GM12878 (cell line): Measurements from ENCODE around the gene LDLRAD3. TPM values are rescaled to one million over a fixed set of nuclear protein-coding genes. Genes with fewer than 3 reads are reported as not detected.

Source experiments
- ATAC-seq: fragments of 200-7000 bp; cut with Tn5 transposase; 3 replicates; pipeline ENCODE4 v1.9.1; 2020; ENCODE audit warnings: mild to moderate bottlenecking, moderate library complexity
- BruUV-seq: library from RNA; stranded (reverse); fragments of 400-500 nt; replicated peaks from 2 replicates; lab custom pipeline; 2021; lab: Mats Ljungman, UMichigan
- CTCF ChIA-PET: fragments of 300-600 bp; sonication (Branson Sonifier 250); formaldehyde crosslinking; extraction: SDS; loops from one replicate; lab custom pipeline; 2021; ENCODE audit warnings: inconsistent platforms; lab: Yijun Ruan, JAX
- POLR2A ChIA-PET: fragments of 350-600 bp; formaldehyde crosslinking; extraction: SDS; loops from one replicate; lab custom pipeline; 2021; ENCODE audit warnings: inconsistent platforms; lab: Charles Lee
- RAD21 ChIA-PET: fragments of 300-600 bp; sonication (Branson Sonifier 250); formaldehyde crosslinking; loops from one replicate; lab custom pipeline; 2023; ENCODE audit warnings: antibody characterized with exemption; ENCODE audit not compliant: unreplicated experiment; lab: Charles Lee
- SMC1A ChIA-PET: fragments of 300-600 bp; sonication (Branson Sonifier 250); formaldehyde crosslinking; loops from one replicate; lab custom pipeline; 2023; ENCODE audit not compliant: unreplicated experiment, uncharacterized antibody; lab: Charles Lee
- DNase-seq: peaks from one replicate; pipeline ENCODE4 v3.0.0-alpha.2; 2011; ENCODE audit warnings: low read depth, low spot score
- FAIRE-seq: peaks from 3 replicates; lab custom pipeline; 2011; peaks lifted over from hg19 to GRCh38; lab: Jason Lieb, UNC
- H2AFZ ChIP-seq: 2 replicates; pipeline ENCODE4 v1.6.0; 2011; ENCODE audit warnings: low read depth, low read length, control low read depth; ENCODE audit not compliant: control insufficient read depth
- H3K27ac ChIP-seq: 2 replicates; pipeline ENCODE4 v1.5.1; 2011; ENCODE audit warnings: control low read depth; ENCODE audit not compliant: control insufficient read depth, insufficient read depth
- H3K27me3 ChIP-seq, 2 experiments: replicated peaks in 1 of 2; 2 replicates each; pipeline versions ENCODE4 v1.6.0 to v1.6.1; 2011; ENCODE audit warnings: low read length in 1 of 2; ENCODE audit not compliant: control insufficient read depth in 2 of 2, insufficient read depth in 2 of 2
- H3K36me3 ChIP-seq, 2 experiments: 2 replicates each; pipeline ENCODE4 v1.5.1; 2011; ENCODE audit warnings: low read length in 1 of 2; ENCODE audit not compliant: control insufficient read depth in 2 of 2, insufficient read depth in 2 of 2
- H3K4me1 ChIP-seq: 2 replicates; pipeline ENCODE4 v1.6.1; 2011; ENCODE audit warnings: mild to moderate bottlenecking, low read length, moderate library complexity, mixed read lengths; ENCODE audit not compliant: control insufficient read depth, insufficient read depth
- H3K4me2 ChIP-seq: 2 replicates; pipeline ENCODE4 v1.6.0; 2011; ENCODE audit warnings: control low read depth; ENCODE audit not compliant: control insufficient read depth, insufficient read depth
- H3K4me3 ChIP-seq: fragments of 200-600 bp; sonication (generic); 2 replicates; pipeline ENCODE4 v1.5.1; 2016
- H3K79me2 ChIP-seq: 2 replicates; pipeline ENCODE4 v1.6.0; 2011; ENCODE audit warnings: low read length; ENCODE audit not compliant: control insufficient read depth, insufficient read depth
- H3K9ac ChIP-seq: 2 replicates; pipeline ENCODE4 v1.8.0; 2011; ENCODE audit warnings: low read length, control low read depth, mixed read lengths; ENCODE audit not compliant: control insufficient read depth, insufficient read depth
- H3K9me3 ChIP-seq: replicated peaks from 3 replicates; pipeline ENCODE4 v1.5.1; 2011; ENCODE audit warnings: mild to moderate bottlenecking, low read length; ENCODE audit not compliant: control insufficient read depth, insufficient read depth
- H4K20me1 ChIP-seq: 2 replicates; pipeline ENCODE4 v1.6.0; 2011; ENCODE audit not compliant: control insufficient read depth, insufficient read depth
- ETV6 ChIP-seq, 2 experiments: fragments of 450-650 bp in 1 of 2; IDR thresholded peaks in 1 of 2; conservative IDR thresholded peaks in 1 of 2; 2 replicates each; pipeline ENCODE4 v1.6.1; 2014; ENCODE audit warnings: antibody characterized with exemption in 1 of 2, borderline replicate concordance in 1 of 2, low read depth in 1 of 2, mild to moderate bottlenecking in 1 of 2, moderate library complexity in 1 of 2
- IRF3 ChIP-seq: fragments of 450-650 bp; IDR thresholded peaks from 2 replicates; pipeline ENCODE4 v1.6.1; 2014; ENCODE audit warnings: mild to moderate bottlenecking
- IRF5 ChIP-seq: fragments of 450-650 bp; IDR thresholded peaks from 2 replicates; pipeline ENCODE4 v1.6.1; 2017; ENCODE audit warnings: borderline replicate concordance
- KDM1A ChIP-seq: fragments of 200-600 bp; sonication (generic); IDR thresholded peaks from 2 replicates; pipeline ENCODE4 v1.6.1; 2016; ENCODE audit warnings: borderline replicate concordance
- LARP7 ChIP-seq: fragments of 450-650 bp; IDR thresholded peaks from 2 replicates; pipeline ENCODE4 v1.6.1; 2017; ENCODE audit warnings: mild to moderate bottlenecking
- RAD51 ChIP-seq: fragments of 450-650 bp; IDR thresholded peaks from 2 replicates; pipeline ENCODE4 v1.6.1; 2016; ENCODE audit warnings: moderate library complexity, mild to moderate bottlenecking, inconsistent platforms
- RCOR1 ChIP-seq: conservative IDR thresholded peaks from 2 replicates; pipeline ENCODE4 v1.6.1; 2012; ENCODE audit warnings: low read depth, low read length, improper control_type of control experiment
- RELA ChIP-seq: fragments of 450-650 bp; IDR thresholded peaks from 2 replicates; pipeline ENCODE4 v1.8.0; 2014; ENCODE audit warnings: borderline replicate concordance; ENCODE audit not compliant: partially characterized antibody
- RUNX3 ChIP-seq: IDR thresholded peaks from 2 replicates; pipeline ENCODE4 v1.6.1; 2012; ENCODE audit warnings: low read length, inconsistent platforms
- SP1 ChIP-seq: IDR thresholded peaks from one replicate; pipeline ENCODE4 v1.6.1; 2011; ENCODE audit warnings: low read depth, low read length
- STAT1 ChIP-seq: fragments of 450-650 bp; conservative IDR thresholded peaks from 2 replicates; pipeline ENCODE4 v1.6.1; 2014; ENCODE audit warnings: antibody characterized with exemption, mild to moderate bottlenecking
- STAT3 ChIP-seq: IDR thresholded peaks from 2 replicates; pipeline ENCODE4 v1.6.1; 2011; ENCODE audit warnings: low read depth, low read length, improper control_type of control experiment
- SUPT20H ChIP-seq: IDR thresholded peaks from 2 replicates; pipeline ENCODE4 v1.6.1; 2011; ENCODE audit warnings: low read depth, mild to moderate bottlenecking, low read length, moderate library complexity, borderline replicate concordance; ENCODE audit not compliant: control insufficient read depth
- YBX1 ChIP-seq: fragments of 450-650 bp; IDR thresholded peaks from 2 replicates; pipeline ENCODE4 v1.6.1; 2016; ENCODE audit warnings: antibody characterized with exemption
- ZNF217 ChIP-seq: fragments of 450-650 bp; IDR thresholded peaks from 2 replicates; pipeline ENCODE4 v1.6.1; 2017; ENCODE audit warnings: antibody characterized with exemption, mild to moderate bottlenecking
- WGBS: methylation state at CpG from one replicate; pipeline ENCODE4 v1.1.6; 2016; ENCODE audit warnings: low lambda C conversion rate; ENCODE audit not compliant: insufficient replicate concordance, insufficient coverage; ENCODE audit errors: missing lambda C conversion rate; 5-methylcytosine and 5-hydroxymethylcytosine counted together
- in situ Hi-C: fragments of 300-500 bp; cut with MboI; formaldehyde crosslinking; loops from 9 replicates; pipeline ENCODE4 v1.14.3; 2018; ENCODE audit warnings: mixed read lengths
- intact Hi-C: fragments of 100-400 bp; cut with micrococcal nuclease; formaldehyde crosslinking; loops from one replicate; pipeline ENCODE4 v1.14.2; 2022; ENCODE audit not compliant: unreplicated experiment
- polyA plus RNA-seq, 11 experiments: library from polyadenylated mRNA; depleted of rRNA in 4 of 11; unstranded in 6 of 11; stranded (reverse) in 5 of 11; fragments of >200 nt; fragmentation: Nextera tagmentation in 4 of 11; fragmentation: Illumina TruSeq in 1 of 11; extraction: Ambion mirVana in 4 of 11; extraction: Trizol in 1 of 11; gene quantifications; 1 replicate in 1 of 11; 2 replicates in 10 of 11; pipeline versions ENCODE4 v1.2.1 to v1.2.3, GENCODE V29; 2011 to 2016; ENCODE audit warnings: inconsistent platforms in 2 of 11, missing spikeins in 2 of 11, low read depth in 1 of 11
- total RNA-seq, 4 experiments: library from RNA; depleted of rRNA in 3 of 4; stranded (reverse); fragments of >200 nt in 3 of 4; fragmentation: Illumina TruSeq in 1 of 4; extraction: Trizol in 1 of 4; gene quantifications; 2 replicates each; pipeline versions ENCODE4 v1.2.1 to v1.2.3, GENCODE V29; 2013 to 2021
- TF ChIP-seq, protein P1 (sequence below): fragments of 450-650 bp; IDR thresholded peaks from 2 replicates; pipeline ENCODE4 v1.6.1; 2016; ENCODE audit warnings: mild to moderate bottlenecking
- TF ChIP-seq, protein P2 (sequence below): fragments of 450-650 bp; IDR thresholded peaks from 2 replicates; pipeline ENCODE4 v1.6.1; 2017; ENCODE audit warnings: antibody characterized with exemption, mild to moderate bottlenecking, moderate library complexity

LDLRAD3 gene
- total and polyA plus RNA-seq, 10 of the 15 experiments (the other 5 are each of a cell fraction or from before 2014, with no cell fraction given), result 2.5 to 17.2 (median 10.7) TPM

DNA sequence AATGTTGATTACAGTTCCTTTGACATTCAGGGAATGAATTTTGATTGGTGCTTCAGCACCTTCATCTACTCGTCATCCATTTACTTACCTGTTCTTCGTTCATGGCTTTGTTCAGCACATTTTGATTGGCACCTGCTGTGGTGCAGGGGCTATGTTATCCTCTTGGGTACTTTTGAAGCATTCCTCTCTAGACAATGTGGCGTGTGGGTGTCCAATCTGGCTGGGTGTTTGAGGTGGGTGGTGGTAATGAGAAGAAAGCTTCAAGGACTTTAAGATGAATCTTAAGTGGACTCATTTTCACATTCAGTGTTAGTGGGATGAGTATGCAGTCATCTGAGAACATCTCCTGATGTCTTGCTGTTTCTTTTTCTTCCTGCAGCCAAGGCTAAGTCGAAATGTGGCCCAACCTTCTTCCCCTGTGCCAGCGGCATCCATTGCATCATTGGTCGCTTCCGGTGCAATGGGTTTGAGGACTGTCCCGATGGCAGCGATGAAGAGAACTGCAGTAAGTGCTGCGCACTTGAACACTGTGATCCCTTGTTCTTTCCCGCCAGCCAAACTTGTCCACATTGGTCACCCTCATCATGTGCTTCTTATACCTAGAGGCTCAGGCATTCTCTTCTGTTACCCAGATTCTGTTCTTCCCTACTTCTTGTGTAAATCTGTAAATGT is 137.5 kb downstream of the LDLRAD3 start (continued):
- TF ChIP-seq, protein P1, sequence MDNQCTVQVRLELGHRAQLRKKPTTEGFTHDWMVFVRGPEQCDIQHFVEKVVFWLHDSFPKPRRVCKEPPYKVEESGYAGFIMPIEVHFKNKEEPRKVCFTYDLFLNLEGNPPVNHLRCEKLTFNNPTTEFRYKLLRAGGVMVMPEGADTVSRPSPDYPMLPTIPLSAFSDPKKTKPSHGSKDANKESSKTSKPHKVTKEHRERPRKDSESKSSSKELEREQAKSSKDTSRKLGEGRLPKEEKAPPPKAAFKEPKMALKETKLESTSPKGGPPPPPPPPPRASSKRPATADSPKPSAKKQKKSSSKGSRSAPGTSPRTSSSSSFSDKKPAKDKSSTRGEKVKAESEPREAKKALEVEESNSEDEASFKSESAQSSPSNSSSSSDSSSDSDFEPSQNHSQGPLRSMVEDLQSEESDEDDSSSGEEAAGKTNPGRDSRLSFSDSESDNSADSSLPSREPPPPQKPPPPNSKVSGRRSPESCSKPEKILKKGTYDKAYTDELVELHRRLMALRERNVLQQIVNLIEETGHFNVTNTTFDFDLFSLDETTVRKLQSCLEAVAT, result no peak
- TF ChIP-seq LARP7, result no peak

- no peak for FAIRE-seq
- 40% methylated on average over 6 of the region's 6 CpGs for WGBS
- no peak for ATAC-seq
- ChIA-PET POLR2A (no interaction called here), CTCF (interaction anchor here (0.7 kb wide), 1 partner anchor 1070 kb away, joined by 3 read pairs; no protein-coding TSS in a partner anchor), RAD21 (no interaction called here), SMC1A (interaction anchor here (2.4 kb wide), 1 partner anchor 10 kb away, joined by 13 read pairs; no protein-coding TSS in a partner anchor)
- in situ Hi-C loops (no loop called here), intact Hi-C loops (no loop called here)
- no peak overlapping the region for H3K27ac ChIP-seq
- H3K79me2 ChIP-seq, result no peaks in the 10 kb centered on the region
- H2AFZ ChIP-seq, result no peak overlapping the region
- no peaks in the 10 kb centered on the region for H3K9me3 ChIP-seq
- H3K4me1 ChIP-seq, result no peaks in the 10 kb centered on the region; the same call in 1 of the 2 replicates
- no peaks in the 10 kb centered on the region for H4K20me1 ChIP-seq
- no peak overlapping the region for H3K4me2 ChIP-seq
- no TSS peak for BruUV-seq
- DNase-seq, result no peak
- H3K27me3 ChIP-seq, result no peaks in the 10 kb centered on the region
- no peak overlapping the region for H3K9ac ChIP-seq
- H3K4me3 ChIP-seq, result no peak overlapping the region
- no peaks in the 10 kb centered on the region for H3K36me3 ChIP-seq
- TF ChIP-seq IRF3, result no peak
- TF ChIP-seq YBX1, result no peak
- TF ChIP-seq STAT3, result no peak
- no peak for TF ChIP-seq IRF5
- TF ChIP-seq RUNX3, result no peak
- no peak for TF ChIP-seq RAD51
- TF ChIP-seq, protein P2, sequence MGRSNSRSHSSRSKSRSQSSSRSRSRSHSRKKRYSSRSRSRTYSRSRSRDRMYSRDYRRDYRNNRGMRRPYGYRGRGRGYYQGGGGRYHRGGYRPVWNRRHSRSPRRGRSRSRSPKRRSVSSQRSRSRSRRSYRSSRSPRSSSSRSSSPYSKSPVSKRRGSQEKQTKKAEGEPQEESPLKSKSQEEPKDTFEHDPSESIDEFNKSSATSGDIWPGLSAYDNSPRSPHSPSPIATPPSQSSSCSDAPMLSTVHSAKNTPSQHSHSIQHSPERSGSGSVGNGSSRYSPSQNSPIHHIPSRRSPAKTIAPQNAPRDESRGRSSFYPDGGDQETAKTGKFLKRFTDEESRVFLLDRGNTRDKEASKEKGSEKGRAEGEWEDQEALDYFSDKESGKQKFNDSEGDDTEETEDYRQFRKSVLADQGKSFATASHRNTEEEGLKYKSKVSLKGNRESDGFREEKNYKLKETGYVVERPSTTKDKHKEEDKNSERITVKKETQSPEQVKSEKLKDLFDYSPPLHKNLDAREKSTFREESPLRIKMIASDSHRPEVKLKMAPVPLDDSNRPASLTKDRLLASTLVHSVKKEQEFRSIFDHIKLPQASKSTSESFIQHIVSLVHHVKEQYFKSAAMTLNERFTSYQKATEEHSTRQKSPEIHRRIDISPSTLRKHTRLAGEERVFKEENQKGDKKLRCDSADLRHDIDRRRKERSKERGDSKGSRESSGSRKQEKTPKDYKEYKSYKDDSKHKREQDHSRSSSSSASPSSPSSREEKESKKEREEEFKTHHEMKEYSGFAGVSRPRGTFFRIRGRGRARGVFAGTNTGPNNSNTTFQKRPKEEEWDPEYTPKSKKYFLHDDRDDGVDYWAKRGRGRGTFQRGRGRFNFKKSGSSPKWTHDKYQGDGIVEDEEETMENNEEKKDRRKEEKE, result no peak
- no peak for TF ChIP-seq RCOR1
- no peak for TF ChIP-seq SUPT20H
- no peak for TF ChIP-seq RELA
- TF ChIP-seq STAT1, result no peak
- no peak for TF ChIP-seq KDM1A
- no peak for TF ChIP-seq ETV6 (conservative IDR thresholded peaks at IDR 0.05 in 1 of 2, IDR thresholded peaks at IDR 0.05 in 1 of 2; ENCODE audit: borderline replicate concordance in 1 of 2, low read depth in 1 of 2)
- no peak for TF ChIP-seq SP1
- TF ChIP-seq ZNF217, result no peak
Measured at GRCh38 chr11:36086366-36086765, 142.5 kb downstream of the LDLRAD3 start.
